PFSK-1 (cell line): ENCODE data around the gene NKAIN2.

Source experiments
- POLR2AphosphoS5 ChIP-seq: IDR thresholded peaks from 2 replicates; pipeline ENCODE4 v1.6.1; 2012; ENCODE audit warnings: low read depth, mild to moderate bottlenecking, control low read depth, low read length, moderate library complexity
- SIN3A ChIP-seq: IDR thresholded peaks from 2 replicates; pipeline ENCODE4 v1.6.1; 2012; ENCODE audit warnings: mild to moderate bottlenecking, low read length, moderate library complexity, borderline replicate concordance; ENCODE audit not compliant: insufficient read depth
- TAF1 ChIP-seq: IDR thresholded peaks from 2 replicates; pipeline ENCODE4 v1.6.1; 2012; ENCODE audit warnings: low read length, control low read depth, borderline replicate concordance; ENCODE audit not compliant: insufficient read depth
- TF ChIP-seq, protein P1 (sequence below), 2 experiments: IDR thresholded peaks; 2 replicates each; pipeline versions ENCODE4 v1.6.1 to v1.8.0; 2011 to 2012; ENCODE audit warnings: low read depth in 2 of 2, low read length in 2 of 2, control low read depth in 1 of 2, inconsistent platforms in 1 of 2, mild to moderate bottlenecking in 1 of 2, moderate library complexity in 1 of 2; ENCODE audit not compliant: insufficient read depth in 1 of 2

DNA sequence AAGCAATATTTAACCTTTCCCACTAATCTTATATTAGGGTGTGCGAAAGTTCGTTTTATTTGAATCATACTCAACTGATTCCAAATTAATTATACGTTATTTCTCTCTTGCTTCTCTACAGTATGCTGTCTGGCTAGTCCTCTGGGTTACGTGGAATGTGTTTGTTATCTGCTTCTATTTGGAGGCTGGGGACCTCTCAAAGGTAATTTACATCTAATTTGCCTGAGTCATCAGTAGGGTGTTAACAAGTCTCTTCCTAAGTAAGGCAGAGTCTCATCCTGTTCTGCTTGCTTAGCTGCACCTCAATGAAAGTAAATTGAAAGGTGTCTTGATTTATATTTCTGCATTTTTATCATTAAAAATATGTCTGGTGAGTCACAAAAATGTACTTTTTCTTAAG is 551.5 kb downstream of the NKAIN2 start:
- TF ChIP-seq, protein P1, sequence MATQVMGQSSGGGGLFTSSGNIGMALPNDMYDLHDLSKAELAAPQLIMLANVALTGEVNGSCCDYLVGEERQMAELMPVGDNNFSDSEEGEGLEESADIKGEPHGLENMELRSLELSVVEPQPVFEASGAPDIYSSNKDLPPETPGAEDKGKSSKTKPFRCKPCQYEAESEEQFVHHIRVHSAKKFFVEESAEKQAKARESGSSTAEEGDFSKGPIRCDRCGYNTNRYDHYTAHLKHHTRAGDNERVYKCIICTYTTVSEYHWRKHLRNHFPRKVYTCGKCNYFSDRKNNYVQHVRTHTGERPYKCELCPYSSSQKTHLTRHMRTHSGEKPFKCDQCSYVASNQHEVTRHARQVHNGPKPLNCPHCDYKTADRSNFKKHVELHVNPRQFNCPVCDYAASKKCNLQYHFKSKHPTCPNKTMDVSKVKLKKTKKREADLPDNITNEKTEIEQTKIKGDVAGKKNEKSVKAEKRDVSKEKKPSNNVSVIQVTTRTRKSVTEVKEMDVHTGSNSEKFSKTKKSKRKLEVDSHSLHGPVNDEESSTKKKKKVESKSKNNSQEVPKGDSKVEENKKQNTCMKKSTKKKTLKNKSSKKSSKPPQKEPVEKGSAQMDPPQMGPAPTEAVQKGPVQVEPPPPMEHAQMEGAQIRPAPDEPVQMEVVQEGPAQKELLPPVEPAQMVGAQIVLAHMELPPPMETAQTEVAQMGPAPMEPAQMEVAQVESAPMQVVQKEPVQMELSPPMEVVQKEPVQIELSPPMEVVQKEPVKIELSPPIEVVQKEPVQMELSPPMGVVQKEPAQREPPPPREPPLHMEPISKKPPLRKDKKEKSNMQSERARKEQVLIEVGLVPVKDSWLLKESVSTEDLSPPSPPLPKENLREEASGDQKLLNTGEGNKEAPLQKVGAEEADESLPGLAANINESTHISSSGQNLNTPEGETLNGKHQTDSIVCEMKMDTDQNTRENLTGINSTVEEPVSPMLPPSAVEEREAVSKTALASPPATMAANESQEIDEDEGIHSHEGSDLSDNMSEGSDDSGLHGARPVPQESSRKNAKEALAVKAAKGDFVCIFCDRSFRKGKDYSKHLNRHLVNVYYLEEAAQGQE (IDR thresholded peaks at IDR 0.05; ENCODE audit: insufficient read depth in 1 of 2, low read depth in 2 of 2, low read length in 2 of 2) = no peak
- no peak for TF ChIP-seq POLR2AphosphoS5
- TF ChIP-seq SIN3A = no peak
- no peak for TF ChIP-seq TAF1
